GM23338 (cell line): Measurements from ENCODE around the gene RNF17. TPM values are rescaled to one million over a fixed set of nuclear protein-coding genes. Genes with fewer than 3 reads are reported as not detected.

Experiments
- CREB1 ChIP-seq: fragments of 250-450 bp; sonication (Bioruptor Pico); IDR thresholded peaks from 2 replicates; pipeline ENCODE4 v1.5.0; 2020; ENCODE audit warnings: low read depth, mild to moderate bottlenecking, moderate library complexity
- CTCF ChIP-seq, 2 experiments: fragments of 200-600 bp in 1 of 2; sonication (generic) in 1 of 2; conservative IDR thresholded peaks; 2 replicates each; pipeline versions ENCODE4 v1.5.1 to v1.6.1; 2016 to 2017; ENCODE audit warnings: antibody characterized with exemption in 2 of 2, low read depth in 2 of 2, mild to moderate bottlenecking in 2 of 2, moderate library complexity in 1 of 2
- EZH2phosphoT487 ChIP-seq: fragments of 200-600 bp; sonication (generic); IDR thresholded peaks from one replicate; pipeline ENCODE4 v1.8.1; 2018; ENCODE audit warnings: antibody characterized with exemption; ENCODE audit not compliant: unreplicated experiment
- JUNB ChIP-seq: IDR thresholded peaks from one replicate; pipeline ENCODE4 v1.6.1; 2016; ENCODE audit warnings: antibody characterized with exemption; ENCODE audit not compliant: unreplicated experiment
- POLR2AphosphoS5 ChIP-seq: IDR thresholded peaks from 2 replicates; pipeline ENCODE4 v1.6.1; 2016; ENCODE audit warnings: antibody characterized with exemption, low read depth
- REST ChIP-seq: IDR thresholded peaks from one replicate; pipeline ENCODE4 v1.6.1; 2018; ENCODE audit warnings: antibody characterized with exemption; ENCODE audit not compliant: unreplicated experiment
- STAT1 ChIP-seq: IDR thresholded peaks from one replicate; pipeline ENCODE4 v1.6.1; 2016; ENCODE audit warnings: antibody characterized with exemption; ENCODE audit not compliant: unreplicated experiment
- ZNF114 ChIP-seq: fragments of 250-450 bp; sonication (Bioruptor Pico); IDR thresholded peaks from 2 replicates; pipeline ENCODE4 v1.5.0; 2020; ENCODE audit warnings: mild to moderate bottlenecking, moderate library complexity
- ZNF462 ChIP-seq: fragments of 250-450 bp; sonication (Bioruptor Pico); IDR thresholded peaks from 2 replicates; pipeline ENCODE4 v1.5.0; 2020; ENCODE audit warnings: mild to moderate bottlenecking, moderate library complexity
- polyA plus RNA-seq: library from polyadenylated mRNA; unstranded; fragments of >200 nt; fragmentation: Nextera tagmentation; extraction: Ambion mirVana; gene quantifications from 2 replicates; pipeline ENCODE4 v1.2.1, GENCODE V29; 2016
- total RNA-seq: library from RNA; depleted of rRNA; stranded (reverse); fragments of >200 nt; shearing (Covaris generic); gene quantifications from 2 replicates; pipeline ENCODE4 v1.2.3, GENCODE V29; 2014

The RNF17 gene
- total and polyA plus RNA-seq, 2 experiments from 2014 or later = 0.16 TPM; not detected in 1

- TF ChIP-seq ZNF462 (CRISPR knock-in tag) = no peak
- TF ChIP-seq CREB1 (CRISPR knock-in tag) = no peak
- no peak for TF ChIP-seq EZH2phosphoT487
- TF ChIP-seq JUNB = no peak
- TF ChIP-seq POLR2AphosphoS5 = no peak
- no peak for TF ChIP-seq STAT1
- no peak for TF ChIP-seq CTCF (conservative IDR thresholded peaks at IDR 0.05; ENCODE audit: low read depth in 2 of 2)
- TF ChIP-seq ZNF114 (CRISPR knock-in tag) = no peak
- no peak for TF ChIP-seq REST
These were observed 100.6 kb downstream of the RNF17 start (continued) for GRCh38 chr13:24864579-24864978.
